ENCODE data around the gene ADAMTS17.
"Not testable (repeated sequence)": the region's sequence is repeated elsewhere in the genome, so short reads cannot be mapped to it uniquely, and the experiment has no call there.

The ADAMTS17 gene

GRCh38 chr15:100101426-100102089 is 240.2 kb downstream of the ADAMTS17 start:
- DNase-seq: no peak

GRCh38 chr15:100100926-100101325 is 240.8 kb downstream of the ADAMTS17 start:
- no peak for DNase-seq

GRCh38 chr15:100099976-100100375 is 241.8 kb downstream of the ADAMTS17 start:
- no peak for DNase-seq

DNA sequence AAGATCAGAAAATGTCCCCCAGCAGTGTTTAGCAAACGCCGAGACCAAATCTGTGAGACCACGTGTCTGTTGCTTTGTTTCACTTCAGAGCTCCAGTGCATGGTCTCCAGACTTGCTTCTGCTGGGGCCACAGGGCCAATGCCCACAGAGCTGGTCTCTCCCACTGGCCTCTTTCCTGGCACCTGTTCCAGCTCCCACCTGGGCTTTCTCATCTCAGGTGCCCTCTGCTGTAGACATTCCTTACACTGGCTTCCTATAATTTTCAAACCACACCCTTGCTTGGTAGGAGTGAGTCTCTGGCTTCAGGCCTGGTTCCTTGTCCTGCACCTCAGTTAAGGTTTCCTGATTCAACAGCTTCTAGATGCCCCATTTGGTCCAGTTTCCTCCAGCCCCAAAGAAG is 243.1 kb downstream of the ADAMTS17 start:
- no peak for DNase-seq

DNA sequence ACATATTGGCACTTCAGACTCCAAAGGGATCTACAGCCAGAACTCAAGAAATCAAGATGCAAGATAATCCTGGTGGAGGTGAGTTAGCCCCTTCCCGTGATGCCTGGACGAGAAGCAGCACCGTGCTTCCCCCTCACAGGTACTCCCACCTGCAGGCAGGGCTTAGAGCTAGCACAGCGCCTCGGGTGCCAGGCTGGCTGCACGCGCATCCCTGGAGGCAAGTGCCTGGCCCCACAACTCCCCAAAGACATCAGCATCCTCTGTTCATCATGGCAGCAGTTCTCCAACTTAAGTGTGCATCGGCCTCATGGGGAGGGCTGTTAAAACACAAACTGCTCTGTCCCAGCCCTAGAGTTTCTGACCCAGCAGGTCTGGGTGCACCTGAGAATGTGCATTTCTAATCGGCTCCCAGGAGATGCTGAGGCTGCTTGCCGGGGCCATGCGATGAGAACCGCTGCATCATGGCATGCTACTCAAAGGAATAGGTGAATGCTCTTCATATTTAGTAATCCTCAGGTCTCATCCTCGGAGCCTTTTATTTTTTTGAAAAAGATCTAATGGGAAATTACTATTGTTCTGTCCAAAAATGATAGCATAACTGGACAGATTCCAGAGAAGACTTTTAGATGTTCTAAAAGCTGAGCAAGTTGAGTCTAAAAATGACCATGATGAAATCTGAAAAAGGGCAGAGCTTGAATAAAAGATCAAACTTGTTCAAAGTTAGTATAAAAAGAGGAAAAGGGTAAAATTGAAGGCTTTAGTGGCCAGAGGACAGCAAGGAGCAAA is 244.2 kb downstream of the ADAMTS17 start:
- DNase-seq: no peak

DNA sequence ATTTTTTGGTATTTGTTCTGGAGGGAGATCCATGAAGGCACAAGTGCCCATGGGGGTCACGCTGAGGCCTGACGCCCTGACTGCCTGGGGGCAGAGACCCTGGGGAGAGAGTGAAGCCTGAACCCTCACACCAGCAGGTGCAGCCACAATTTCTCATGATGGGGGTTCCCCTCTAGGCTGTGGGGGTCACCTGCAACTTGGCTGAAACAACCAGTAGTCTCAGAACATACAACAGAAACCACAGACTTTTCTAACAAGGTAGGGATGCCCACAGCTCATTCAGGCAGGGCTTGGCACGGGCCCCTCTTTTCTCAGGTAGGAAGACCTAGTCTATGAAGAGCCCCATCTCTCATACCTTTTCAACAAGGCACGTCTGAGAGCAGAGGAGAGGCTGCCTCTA is 245.1 kb downstream of the ADAMTS17 start:
- DNase-seq: no peak

GRCh38 chr15:100096248-100096600 is 245.6 kb downstream of the ADAMTS17 start:
- no peak for DNase-seq

DNA sequence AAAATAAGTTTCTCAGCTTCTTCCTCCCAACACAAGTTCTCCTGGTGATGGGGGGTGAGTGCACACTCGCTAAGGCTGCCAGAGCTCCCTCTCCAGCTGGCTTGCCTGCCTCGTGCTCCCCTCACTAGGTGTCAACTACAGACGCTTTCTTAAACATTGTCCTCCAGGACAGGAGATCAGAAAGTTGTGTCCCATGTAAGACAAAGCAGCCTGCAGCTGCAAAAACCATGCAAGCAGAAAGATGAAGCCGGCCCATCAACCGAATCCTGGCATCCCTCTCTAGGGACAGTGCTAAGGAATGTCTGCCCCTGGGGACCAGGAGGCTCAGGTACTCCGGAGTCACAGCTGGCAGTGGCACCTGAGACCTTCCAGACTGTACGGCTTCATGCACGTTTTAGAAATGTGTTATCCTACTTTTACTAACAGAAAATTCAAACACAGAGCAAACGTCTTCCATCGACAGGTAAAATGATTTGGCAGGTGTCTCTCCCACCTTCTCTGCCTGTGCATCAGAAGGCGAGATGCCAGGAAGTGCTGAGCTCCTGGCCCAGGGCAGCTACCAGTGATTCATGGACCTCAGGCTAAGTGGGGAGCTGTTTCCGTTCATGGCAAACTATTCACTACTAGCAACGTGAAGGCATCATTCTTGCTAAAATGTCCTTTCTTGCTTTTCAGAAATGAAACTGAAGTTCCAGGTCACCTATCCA is 246.1 kb downstream of the ADAMTS17 start:
- no peak for DNase-seq

GRCh38 chr15:100094127-100094510 is 247.7 kb downstream of the ADAMTS17 start:
- no peak for DNase-seq

GRCh38 chr15:100093211-100094126 is 248.3 kb downstream of the ADAMTS17 start:
- no peak for DNase-seq

DNA sequence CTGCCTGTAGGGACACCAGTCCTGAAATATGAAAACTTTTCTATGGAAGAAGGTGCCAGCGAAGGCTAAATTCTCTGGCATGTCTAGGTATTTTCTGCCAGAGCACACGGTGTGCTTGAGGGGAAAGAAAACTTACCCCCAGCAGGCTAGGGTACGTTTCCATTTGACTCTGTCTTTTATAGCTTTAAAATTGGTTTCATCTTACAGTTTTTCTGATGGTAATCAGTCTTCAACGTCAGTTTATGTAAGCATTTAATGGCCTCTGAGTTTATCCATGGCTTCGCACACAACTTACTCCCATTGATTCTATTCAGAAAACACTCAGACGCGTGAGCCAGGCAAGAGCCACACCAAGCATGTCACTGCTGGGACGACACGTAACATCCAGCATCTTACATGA is 249.7 kb downstream of the ADAMTS17 start:
- DNase-seq: no peak

DNA sequence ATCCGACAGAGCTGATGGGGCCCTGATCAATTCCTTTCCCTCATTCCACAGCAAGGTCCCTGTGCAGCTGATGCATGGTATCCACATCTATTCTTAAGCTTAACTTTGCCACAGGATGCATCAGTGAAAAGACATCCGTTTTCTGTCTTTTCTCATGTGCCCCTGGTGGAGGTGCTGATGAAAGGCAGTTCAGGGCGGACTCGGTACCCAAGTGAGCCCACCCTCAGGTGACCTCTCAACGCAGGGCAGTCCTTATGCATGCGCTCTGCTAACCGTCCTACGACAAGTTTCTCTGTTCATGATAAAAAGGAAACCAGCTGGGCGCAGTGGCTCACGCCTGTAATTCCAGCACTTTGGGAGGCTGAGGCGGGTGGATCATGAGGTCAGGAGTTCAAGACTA is 251.4 kb downstream of the ADAMTS17 start:
- DNase-seq: no peak

GRCh38 chr15:100084042-100084821 is 257.5 kb downstream of the ADAMTS17 start:
- DNase-seq: not testable (repeated sequence)

DNA sequence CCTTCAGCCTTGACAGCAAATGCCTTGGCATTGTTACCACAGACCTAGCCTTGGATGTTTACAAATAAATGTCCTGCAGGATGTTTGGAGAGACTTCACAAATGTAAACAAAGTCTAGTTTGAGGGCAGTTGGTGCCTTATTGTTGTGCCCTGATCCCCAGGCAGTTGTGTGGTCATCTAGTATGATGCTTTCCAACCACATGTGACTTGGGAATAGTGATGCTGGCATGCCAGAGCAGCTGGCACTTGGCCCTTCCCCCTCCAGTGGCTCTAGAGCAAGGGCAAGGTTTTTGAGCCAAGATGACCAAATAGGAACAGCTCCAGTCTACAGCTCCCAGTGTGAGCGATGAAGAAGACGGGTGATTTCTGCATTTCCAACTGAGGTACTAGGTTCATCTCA is 258.2 kb downstream of the ADAMTS17 start:
- no peak for DNase-seq

DNA sequence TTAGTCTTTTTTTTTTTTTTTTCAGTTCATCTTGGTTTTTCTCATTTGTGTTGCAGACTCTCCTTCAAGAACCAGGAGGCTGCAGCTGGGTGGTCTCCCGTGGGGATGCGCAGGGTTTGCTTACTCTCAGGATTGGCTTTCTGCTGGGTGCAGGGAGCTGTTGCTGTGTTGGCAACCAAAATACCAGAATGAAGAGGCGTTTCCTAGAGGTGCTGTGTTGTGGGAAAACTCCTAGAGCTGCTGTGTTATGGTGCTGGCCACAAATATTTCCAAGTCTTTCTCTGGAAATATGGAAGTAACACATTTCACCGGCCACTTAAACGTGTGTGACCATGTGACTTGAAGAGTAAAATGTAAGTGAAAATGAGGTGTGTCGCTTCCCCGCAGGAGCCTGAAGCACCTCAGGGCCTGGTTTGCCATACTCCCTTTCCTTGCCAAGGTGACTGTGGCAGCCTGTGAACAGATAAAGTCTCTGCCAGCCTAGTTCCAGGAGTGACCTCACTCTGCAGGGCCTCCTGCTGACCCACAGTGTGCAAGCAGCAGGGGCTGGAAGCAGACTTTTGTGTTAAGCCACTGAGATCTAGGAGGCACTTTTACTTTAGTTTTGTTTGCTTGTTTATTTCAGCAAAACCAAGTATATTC is 258.9 kb downstream of the ADAMTS17 start:
- DNase-seq: no peak

- no peak for DNase-seq
Observed at GRCh38 chr15:100081454-100081853, 260.3 kb downstream of the ADAMTS17 start.

DNA sequence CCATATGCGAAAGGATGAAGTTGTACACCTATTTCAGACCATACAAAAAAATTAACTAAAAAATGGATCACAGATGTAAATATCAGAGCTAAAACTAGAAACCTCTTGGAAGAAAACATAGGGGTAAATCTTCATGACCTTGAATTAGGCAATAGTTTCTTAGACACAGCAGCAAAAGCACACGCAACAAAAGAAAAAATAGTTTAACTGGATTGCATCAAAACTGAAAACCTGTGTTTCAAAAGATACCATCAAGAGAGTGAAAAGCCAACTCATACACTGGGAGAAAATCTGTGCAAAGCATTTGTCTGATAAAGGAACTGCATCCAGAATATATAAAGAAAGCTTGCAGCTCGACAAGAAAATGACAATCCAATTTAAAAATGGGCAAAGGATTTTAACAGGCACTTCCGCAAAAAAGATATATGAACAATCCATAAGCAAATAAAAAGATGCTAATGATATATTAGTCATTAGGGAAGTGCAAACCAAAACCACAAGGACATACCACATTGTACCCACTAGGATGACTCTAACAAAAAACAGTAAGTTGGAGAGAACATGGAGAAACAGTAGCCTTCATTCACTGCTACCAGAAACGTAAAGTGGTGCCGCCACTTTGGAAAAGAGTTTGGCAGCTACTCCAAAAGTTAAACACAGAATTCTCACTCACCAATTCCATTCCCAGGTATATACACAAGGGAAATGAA is 263.1 kb downstream of the ADAMTS17 start:
- no peak for DNase-seq

- no peak for DNase-seq
Observed at GRCh38 chr15:100075229-100075628, 266.5 kb downstream of the ADAMTS17 start.

DNA sequence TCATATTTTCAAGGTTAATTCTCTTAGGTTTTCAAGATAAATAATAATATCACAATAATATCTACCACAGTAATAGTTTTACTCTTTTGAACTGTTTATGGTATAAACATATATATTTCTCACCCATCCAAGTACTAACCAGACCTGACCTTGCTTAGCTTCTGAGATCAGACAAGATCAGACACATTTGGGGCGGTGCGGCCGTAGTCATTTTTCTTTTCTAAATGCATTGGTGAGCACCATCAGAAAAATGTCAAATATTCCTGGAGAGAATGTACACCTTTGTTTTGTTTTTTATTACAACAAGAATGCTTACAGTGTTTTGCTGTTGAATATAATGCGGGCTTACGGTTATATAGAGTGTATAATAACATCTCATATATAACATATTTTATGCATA is 267.8 kb downstream of the ADAMTS17 start:
- DNase-seq: no peak

DNA sequence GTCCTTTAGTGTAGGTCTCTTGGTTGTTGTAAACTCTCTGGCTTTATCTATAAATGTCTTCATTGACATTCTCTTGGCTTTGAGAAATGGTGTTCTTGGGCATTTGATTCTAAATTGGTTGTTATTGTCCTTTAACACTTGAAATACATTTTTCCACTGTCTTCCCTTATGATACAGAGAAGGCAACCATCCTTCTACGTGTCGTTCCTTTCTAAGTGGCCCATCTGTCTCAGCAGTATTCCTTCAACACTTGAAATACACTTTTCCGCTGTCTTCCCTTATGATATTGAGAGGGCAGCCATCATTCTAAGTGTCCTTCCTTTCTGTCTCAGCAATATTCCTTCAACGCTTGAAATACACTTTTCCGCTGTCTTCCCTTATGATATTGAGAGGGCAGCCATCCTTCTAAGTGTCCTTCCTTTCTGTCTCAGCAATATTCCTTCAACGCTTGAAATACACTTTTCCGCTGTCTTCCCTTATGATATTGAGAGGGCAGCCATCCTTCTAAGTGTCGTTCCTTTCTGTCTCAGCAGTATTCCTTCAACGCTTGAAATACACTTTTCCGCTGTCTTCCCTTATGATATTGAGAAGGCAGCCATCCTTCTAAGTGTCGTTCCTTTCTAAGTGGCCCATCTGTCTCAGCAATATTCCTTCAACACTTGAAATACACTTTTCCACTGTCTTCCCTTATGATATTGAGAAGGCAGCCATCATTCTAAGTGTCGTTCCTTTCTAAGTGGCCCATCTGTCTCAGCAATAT is 275.1 kb downstream of the ADAMTS17 start:
- DNase-seq: not testable (repeated sequence)

All from hippocampal formation (tissue), 2 donors.